Peyer's patch (tissue), 4 donors: ENCODE results near the gene NT5C1A.

Experiments
- POLR2A ChIP-seq, 2 donors: fragments of 450-650 bp; IDR thresholded peaks; one replicate each; pipeline ENCODE4 v1.5.1; 2017; ENCODE audit warnings: antibody characterized with exemption in 2 of 2, mild to moderate bottlenecking in 2 of 2, moderate library complexity in 2 of 2
- TF ChIP-seq, protein P1 (sequence below), 6 experiments: fragments of 450-650 bp in 4 of 6; fragments of 200-600 bp in 2 of 6; sonication (generic) in 1 of 6; IDR thresholded peaks; one replicate each; pipeline ENCODE4 v1.5.1; 2017 to 2019; ENCODE audit warnings: antibody characterized with exemption in 6 of 6, mild to moderate bottlenecking in 3 of 6, moderate library complexity in 1 of 6

DNA sequence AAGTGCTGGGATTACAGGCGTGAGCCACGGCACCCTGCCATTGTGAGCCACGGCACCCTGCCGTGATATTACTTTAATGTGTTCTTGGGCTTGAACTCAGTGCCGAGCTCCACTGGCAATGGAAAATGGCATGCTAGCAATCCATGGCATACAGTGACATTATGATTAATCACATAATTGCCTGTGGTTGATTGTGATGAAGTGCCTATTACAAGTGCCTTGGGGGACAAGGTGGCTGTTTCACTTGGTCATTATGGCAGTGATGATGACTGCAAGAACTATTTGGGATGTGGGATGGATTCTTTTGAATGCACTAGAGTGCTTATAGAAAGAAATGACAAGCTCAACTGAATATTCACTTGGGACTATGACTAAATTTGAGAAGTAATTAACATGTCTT lies 41.6 kb upstream of the NT5C1A start:
- TF ChIP-seq, protein P1, sequence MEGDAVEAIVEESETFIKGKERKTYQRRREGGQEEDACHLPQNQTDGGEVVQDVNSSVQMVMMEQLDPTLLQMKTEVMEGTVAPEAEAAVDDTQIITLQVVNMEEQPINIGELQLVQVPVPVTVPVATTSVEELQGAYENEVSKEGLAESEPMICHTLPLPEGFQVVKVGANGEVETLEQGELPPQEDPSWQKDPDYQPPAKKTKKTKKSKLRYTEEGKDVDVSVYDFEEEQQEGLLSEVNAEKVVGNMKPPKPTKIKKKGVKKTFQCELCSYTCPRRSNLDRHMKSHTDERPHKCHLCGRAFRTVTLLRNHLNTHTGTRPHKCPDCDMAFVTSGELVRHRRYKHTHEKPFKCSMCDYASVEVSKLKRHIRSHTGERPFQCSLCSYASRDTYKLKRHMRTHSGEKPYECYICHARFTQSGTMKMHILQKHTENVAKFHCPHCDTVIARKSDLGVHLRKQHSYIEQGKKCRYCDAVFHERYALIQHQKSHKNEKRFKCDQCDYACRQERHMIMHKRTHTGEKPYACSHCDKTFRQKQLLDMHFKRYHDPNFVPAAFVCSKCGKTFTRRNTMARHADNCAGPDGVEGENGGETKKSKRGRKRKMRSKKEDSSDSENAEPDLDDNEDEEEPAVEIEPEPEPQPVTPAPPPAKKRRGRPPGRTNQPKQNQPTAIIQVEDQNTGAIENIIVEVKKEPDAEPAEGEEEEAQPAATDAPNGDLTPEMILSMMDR (IDR thresholded peaks at IDR 0.05) = no peak
- no peak for TF ChIP-seq POLR2A (IDR thresholded peaks at IDR 0.05)
